Lung microvascular endothelial cell (primary cell): Measurements from ENCODE around the gene TMEM215. TPM values are rescaled to one million over a fixed set of nuclear protein-coding genes. Genes with fewer than 3 reads are reported as not detected.

ENCODE experiments used
- DNase-seq, 2 donors: peaks; one replicate each; pipeline versions ENCODE4 v3.0.0 to v3.0.0-alpha.2; 2010; ENCODE audit warnings: low read depth in 2 of 2
- total RNA-seq: library from RNA; depleted of rRNA; stranded (reverse); fragments of >200 nt; gene quantifications from 2 replicates; pipeline ENCODE4 v1.2.1, GENCODE V29; 2014

TMEM215 gene
- total RNA-seq, 1 donor from 2014 or later = not detected

DNA sequence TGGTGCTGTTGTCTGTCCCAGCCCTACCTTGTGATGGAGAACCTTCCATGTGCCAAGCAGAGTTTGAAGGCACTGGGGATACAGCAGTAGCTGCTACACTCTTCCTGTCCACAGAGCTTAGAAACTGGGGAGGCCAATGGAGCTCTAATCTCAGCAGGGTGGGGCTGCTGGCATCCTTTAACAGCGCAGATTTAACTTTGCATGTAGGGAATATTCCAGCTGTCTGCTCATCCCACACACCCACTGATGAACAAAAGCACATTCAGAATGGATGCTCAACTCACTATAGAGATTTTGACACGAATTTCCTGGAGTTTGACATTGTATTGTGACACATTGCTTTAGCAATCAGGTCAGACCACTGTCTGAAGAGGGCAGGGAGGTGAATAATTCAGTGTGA lies 49.0 kb downstream of the TMEM215 start:
- DNase-seq = no peak

Other genes starting within 250 kb of the TMEM215 start
- 3.9 and 6.2 TPM in 2 replicates for gene SMIM27, start 231.2 kb upstream of the TMEM215 start, total RNA-seq
- 21.1 and 30.6 TPM in 2 replicates for gene TOPORS, start 231.0 kb upstream of the TMEM215 start, total RNA-seq
- gene NDUFB6, start 210.4 kb upstream of the TMEM215 start, total RNA-seq = 33.3 and 34.1 TPM in 2 replicates
- gene TAF1L, start 147.9 kb upstream of the TMEM215 start, total RNA-seq = under 0.01 TPM in 1 of 2 replicates, not detected in the other
- 17.7 and 18.5 TPM in 2 replicates for gene APTX, start 218.1 kb downstream of the TMEM215 start, total RNA-seq
- gene DNAJA1, start 241.7 kb downstream of the TMEM215 start, total RNA-seq = 80.4 and 111 TPM in 2 replicates